Suprapubic skin (tissue), 3 donors: ENCODE results near the gene TEK.

Experiments
- CTCF ChIP-seq, 2 donors: fragments of 200-600 bp in 1 of 2; fragments of 450-650 bp in 1 of 2; sonication (generic) in 1 of 2; IDR thresholded peaks; one replicate each; pipeline ENCODE4 v1.5.1; 2016 to 2019; ENCODE audit warnings: antibody characterized with exemption in 2 of 2, mild to moderate bottlenecking in 1 of 2, moderate library complexity in 1 of 2
- POLR2AphosphoS5 ChIP-seq, 3 donors: sonication (generic); formaldehyde crosslinking; IDR thresholded peaks; one replicate each; pipeline ENCODE4 v1.6.1; 2017; ENCODE audit warnings: antibody characterized with exemption in 3 of 3

- TF ChIP-seq POLR2AphosphoS5 (IDR thresholded peaks at IDR 0.05) (no peak), CTCF (IDR thresholded peaks at IDR 0.05) (no peak)
Observed at GRCh38 chr9:27196383-27196782, 87.4 kb downstream of the TEK start.
